ENCODE measurements around the gene B3GLCT.

DNA sequence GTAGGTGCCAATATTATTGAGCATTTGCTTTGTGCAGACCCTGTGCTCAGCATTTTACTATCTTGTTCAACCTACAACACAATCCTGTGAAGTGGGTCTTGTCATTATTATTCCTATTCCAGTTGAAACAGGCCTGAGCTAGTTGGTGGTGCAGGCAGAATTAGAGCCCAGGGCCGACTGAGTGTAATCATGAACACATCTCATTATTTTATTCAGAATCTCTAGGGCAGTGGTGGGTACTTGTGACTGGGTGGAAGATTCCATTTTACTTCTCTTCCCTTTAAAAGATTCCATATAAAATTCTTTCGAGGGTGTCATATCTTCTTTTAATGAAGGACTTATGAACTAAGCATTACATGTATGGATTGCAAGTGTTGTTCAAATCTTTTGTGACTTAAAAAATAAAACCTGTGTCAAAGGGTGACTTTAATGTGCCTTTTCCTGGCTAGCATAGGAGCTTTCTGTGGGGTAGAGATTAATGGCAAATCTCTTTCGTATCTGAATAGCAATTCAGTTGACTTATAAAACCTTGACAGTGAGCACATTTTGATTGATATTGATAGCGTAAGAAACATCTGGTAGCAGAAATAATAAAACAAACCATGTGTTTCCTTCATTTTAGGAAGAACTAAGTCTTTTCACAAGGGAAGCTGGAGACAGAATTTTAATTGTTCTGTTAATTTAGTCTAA lies 20.3 kb downstream of the B3GLCT start:
- TF ChIP-seq EP300 (IDR thresholded peaks at IDR 0.05; ENCODE audit: borderline replicate concordance in 1 of 2, low read depth in 1 of 2, low read length in 1 of 2): no peak
- TF ChIP-seq, protein P1, sequence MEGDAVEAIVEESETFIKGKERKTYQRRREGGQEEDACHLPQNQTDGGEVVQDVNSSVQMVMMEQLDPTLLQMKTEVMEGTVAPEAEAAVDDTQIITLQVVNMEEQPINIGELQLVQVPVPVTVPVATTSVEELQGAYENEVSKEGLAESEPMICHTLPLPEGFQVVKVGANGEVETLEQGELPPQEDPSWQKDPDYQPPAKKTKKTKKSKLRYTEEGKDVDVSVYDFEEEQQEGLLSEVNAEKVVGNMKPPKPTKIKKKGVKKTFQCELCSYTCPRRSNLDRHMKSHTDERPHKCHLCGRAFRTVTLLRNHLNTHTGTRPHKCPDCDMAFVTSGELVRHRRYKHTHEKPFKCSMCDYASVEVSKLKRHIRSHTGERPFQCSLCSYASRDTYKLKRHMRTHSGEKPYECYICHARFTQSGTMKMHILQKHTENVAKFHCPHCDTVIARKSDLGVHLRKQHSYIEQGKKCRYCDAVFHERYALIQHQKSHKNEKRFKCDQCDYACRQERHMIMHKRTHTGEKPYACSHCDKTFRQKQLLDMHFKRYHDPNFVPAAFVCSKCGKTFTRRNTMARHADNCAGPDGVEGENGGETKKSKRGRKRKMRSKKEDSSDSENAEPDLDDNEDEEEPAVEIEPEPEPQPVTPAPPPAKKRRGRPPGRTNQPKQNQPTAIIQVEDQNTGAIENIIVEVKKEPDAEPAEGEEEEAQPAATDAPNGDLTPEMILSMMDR (IDR thresholded peaks at IDR 0.05): no peak
- TF ChIP-seq RCOR1 (IDR thresholded peaks at IDR 0.05; ENCODE audit: low read length): no peak
- no peak for TF ChIP-seq POLR2AphosphoS5 (IDR thresholded peaks at IDR 0.05; ENCODE audit: low read depth, low read length)
- TF ChIP-seq, protein P2, sequence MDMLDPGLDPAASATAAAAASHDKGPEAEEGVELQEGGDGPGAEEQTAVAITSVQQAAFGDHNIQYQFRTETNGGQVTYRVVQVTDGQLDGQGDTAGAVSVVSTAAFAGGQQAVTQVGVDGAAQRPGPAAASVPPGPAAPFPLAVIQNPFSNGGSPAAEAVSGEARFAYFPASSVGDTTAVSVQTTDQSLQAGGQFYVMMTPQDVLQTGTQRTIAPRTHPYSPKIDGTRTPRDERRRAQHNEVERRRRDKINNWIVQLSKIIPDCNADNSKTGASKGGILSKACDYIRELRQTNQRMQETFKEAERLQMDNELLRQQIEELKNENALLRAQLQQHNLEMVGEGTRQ (IDR thresholded peaks at IDR 0.05; ENCODE audit: borderline replicate concordance, low read depth, low read length): no peak
- TF ChIP-seq FOXM1 (IDR thresholded peaks at IDR 0.05; ENCODE audit: low read depth): no peak
- TF ChIP-seq RAD21 (IDR thresholded peaks at IDR 0.05; ENCODE audit: low read length): no peak
- no peak for TF ChIP-seq TAF1 (IDR thresholded peaks at IDR 0.05; ENCODE audit: borderline replicate concordance, low read depth, low read length)
- TF ChIP-seq, protein P3, sequence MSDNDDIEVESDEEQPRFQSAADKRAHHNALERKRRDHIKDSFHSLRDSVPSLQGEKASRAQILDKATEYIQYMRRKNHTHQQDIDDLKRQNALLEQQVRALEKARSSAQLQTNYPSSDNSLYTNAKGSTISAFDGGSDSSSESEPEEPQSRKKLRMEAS (IDR thresholded peaks at IDR 0.05; ENCODE audit: low read depth): no peak
- TF ChIP-seq RXRA (IDR thresholded peaks at IDR 0.05; ENCODE audit: borderline replicate concordance, low read depth): no peak
- TF ChIP-seq MXI1 (IDR thresholded peaks at IDR 0.05; ENCODE audit: low read depth, low read length): no peak
- TF ChIP-seq SIN3A (IDR thresholded peaks at IDR 0.05; ENCODE audit: borderline replicate concordance, low read depth, low read length): no peak
- no peak for TF ChIP-seq EZH2phosphoT487 (IDR thresholded peaks at IDR 0.05; ENCODE audit: borderline replicate concordance, low read depth)
